GM13976 (cell line): ENCODE data around the gene DMRTC2.

Experiments used
- DNase-seq: peaks from one replicate; pipeline ENCODE4 v3.0.0; 2012; ENCODE audit warnings: low spot score
- CTCF ChIP-seq: IDR thresholded peaks from 2 replicates; pipeline ENCODE4 v1.5.1; 2012; ENCODE audit warnings: borderline replicate concordance, mild to moderate bottlenecking; ENCODE audit not compliant: insufficient read depth; ENCODE audit errors: extremely low read depth, missing control alignments, control extremely low read depth
- in situ Hi-C: fragments of 300-500 bp; cut with MboI; formaldehyde crosslinking; loops from one replicate; pipeline ENCODE4 v1.12.0; 2022; ENCODE audit warnings: low sequenced_read_pairs, mixed read lengths, inconsistent platforms; ENCODE audit not compliant: unreplicated experiment

Gene DMRTC2

GRCh38 chr19:41880329-41880708 is 35.5 kb downstream of the DMRTC2 start:
- TF ChIP-seq CTCF = no peak
- DNase-seq = no peak
- in situ Hi-C loops = loop anchor here (10.0 kb wide), 1 partner anchor 64 kb away; no protein-coding TSS in a partner anchor

GRCh38 chr19:41882568-41883462 is 38.0 kb downstream of the DMRTC2 start, which contains the start of gene ARHGEF1:
ARHGEF1 (plus strand) TSS chr19:41883184; CDS start chr19:41888083, 4,899 bp downstream.
- no peak for TF ChIP-seq CTCF
- in situ Hi-C loops = loop anchor here (10.0 kb wide), 1 partner anchor 62 kb away; no protein-coding TSS in a partner anchor
- DNase-seq = peak; percentile 72

GRCh38 chr19:41883463-41883820 is 38.6 kb downstream of the DMRTC2 start:
- no peak for TF ChIP-seq CTCF
- in situ Hi-C loops = loop anchor here (10.0 kb wide), 1 partner anchor 61 kb away; no protein-coding TSS in a partner anchor
- DNase-seq = no peak

GRCh38 chr19:41883821-41884733 is 39.2 kb downstream of the DMRTC2 start:
- peak; percentile 96 for DNase-seq
- no peak for TF ChIP-seq CTCF
- in situ Hi-C loops = loop anchor here (10.0 kb wide), 1 partner anchor 61 kb away; no protein-coding TSS in a partner anchor

GRCh38 chr19:41886761-41887710 is 42.2 kb downstream of the DMRTC2 start:
- in situ Hi-C loops = loop anchor here (10.0 kb wide), 1 partner anchor 58 kb away; no protein-coding TSS in a partner anchor
- no peak for TF ChIP-seq CTCF
- DNase-seq = peak; percentile 72
